ENCODE data around the gene SULF2. TPM values are rescaled to one million over a fixed set of nuclear protein-coding genes. Genes with fewer than 3 reads are reported as not detected.
A peak's percentile ranks its signal among the peaks of the same experiment; 100 is the strongest.

The SULF2 gene
- total and polyA plus RNA-seq, 2 of the 13 experiments (the other 11 are each of a cell fraction or from before 2014, with no cell fraction given), result 7.2 to 50.9 TPM

- TF ChIP-seq LCORL (IDR thresholded peaks at IDR 0.05), result no peak
- peak; percentile 88 for TF ChIP-seq LCORL (CRISPR knock-in tag; IDR thresholded peaks at IDR 0.05)
- no peak for TF ChIP-seq ZUFSP (CRISPR knock-in tag; IDR thresholded peaks at IDR 0.05; ENCODE audit: borderline replicate concordance)
- no peak for TF ChIP-seq ZBTB46 (CRISPR knock-in tag; IDR thresholded peaks at IDR 0.05; ENCODE audit: borderline replicate concordance)
- TF ChIP-seq ZNF589 (CRISPR knock-in tag; conservative IDR thresholded peaks at IDR 0.05), result no peak
- peak; percentile 7; the same call in 1 of the 2 replicates for TF ChIP-seq JUN (CRISPR knock-in tag; IDR thresholded peaks at IDR 0.05)
- peak; percentile 59; the same call in 1 of the 2 replicates for TF ChIP-seq ATF7-NPFF (CRISPR knock-in tag; IDR thresholded peaks at IDR 0.05; ENCODE audit: low read depth)
- no peak for TF ChIP-seq SRSF1 (optimal IDR thresholded peaks at IDR 0.05; ENCODE audit: low read depth, low read length)
- peak; percentile 99 for TF ChIP-seq SAP130 (CRISPR knock-in tag; IDR thresholded peaks at IDR 0.05; ENCODE audit: low read depth)
- TF ChIP-seq ZNF792 (CRISPR knock-in tag; IDR thresholded peaks at IDR 0.05), result peak; percentile 94
- TF ChIP-seq MBNL3 (CRISPR knock-in tag; conservative IDR thresholded peaks at IDR 0.05), result no peak
- no peak for TF ChIP-seq PLSCR1 (CRISPR knock-in tag; IDR thresholded peaks at IDR 0.05; ENCODE audit: borderline replicate concordance)
- 0 out of 2 replicates have a peak, but pooled peaks have one; percentile 32 for TF ChIP-seq ZNF790 (CRISPR knock-in tag; IDR thresholded peaks at IDR 0.05; ENCODE audit: borderline replicate concordance)
- TF ChIP-seq ZNF460 (CRISPR knock-in tag; IDR thresholded peaks at IDR 0.05; ENCODE audit: borderline replicate concordance), result no peak; the same call in 1 of the 2 replicates
- TF ChIP-seq MED13 (CRISPR knock-in tag; IDR thresholded peaks at IDR 0.05), result no peak
- peak; percentile 93 for TF ChIP-seq SOX5 (CRISPR knock-in tag; IDR thresholded peaks at IDR 0.05; ENCODE audit: borderline replicate concordance)
- no peak for TF ChIP-seq ZFP41 (CRISPR knock-in tag; IDR thresholded peaks at IDR 0.05; ENCODE audit: borderline replicate concordance)
- TF ChIP-seq NR3C1 (CRISPR knock-in tag; IDR thresholded peaks at IDR 0.05), result no peak
- no peak for TF ChIP-seq AKNA (CRISPR knock-in tag; IDR thresholded peaks at IDR 0.05; ENCODE audit: borderline replicate concordance)
- peak; percentile 78; the same call in 1 of the 2 replicates for TF ChIP-seq ZKSCAN8 (CRISPR knock-in tag; IDR thresholded peaks at IDR 0.05; ENCODE audit: borderline replicate concordance)
Observed at GRCh38 chr20:47711046-47711752, 74.1 kb downstream of the SULF2 start (continued).

Measured in HepG2 (cell line).